OCI-LY3 (cell line): ENCODE measurements around the gene KBTBD4.

ENCODE experiments used
- H2AFZ ChIP-seq: fragments of 200-600, 300-600 bp; shearing (Covaris generic); 2 replicates; pipeline ENCODE4 v1.6.0; 2014; ENCODE audit warnings: antibody characterized with exemption, low read depth, low read length
- H3K27ac ChIP-seq: fragments of 200-600, 300-600 bp; sonication (generic); 2 replicates; pipeline ENCODE4 v1.5.1; 2014; ENCODE audit warnings: mild to moderate bottlenecking, low read length, moderate library complexity, mixed read lengths
- H3K27me3 ChIP-seq: fragments of 200-600, 300-600 bp; sonication (generic); 2 replicates; pipeline ENCODE4 v1.6.1; 2014; ENCODE audit warnings: low read depth, low read length, mixed read lengths
- H3K36me3 ChIP-seq: fragments of 200-600, 300-600 bp; sonication (generic); replicated peaks from 2 replicates; pipeline ENCODE3; 2014; ENCODE audit warnings: low read depth, low read length, mixed read lengths
- H3K4me1 ChIP-seq: fragments of 300-600, 200-600 bp; sonication (generic); 2 replicates; pipeline ENCODE4 v1.6.1; 2014; ENCODE audit warnings: low read length, mixed read lengths
- H3K4me2 ChIP-seq: fragments of 200-600, 300-600 bp; sonication (generic); 2 replicates; pipeline ENCODE4 v1.6.1; 2014; ENCODE audit warnings: low read length, mixed read lengths
- H3K4me3 ChIP-seq: fragments of 300-600, 200-600 bp; sonication (generic); 2 replicates; pipeline ENCODE4 v1.5.1; 2014; ENCODE audit warnings: antibody characterized with exemption, mild to moderate bottlenecking, low read length, moderate library complexity
- H3K79me2 ChIP-seq: fragments of 300-600, 200-600 bp; shearing (Covaris generic); 2 replicates; pipeline ENCODE4 v1.6.1; 2014; ENCODE audit warnings: mild to moderate bottlenecking, low read length, mixed read lengths
- H3K9ac ChIP-seq: fragments of 300-600, 200-600 bp; shearing (Covaris generic); 2 replicates; pipeline ENCODE4 v1.6.0; 2014; ENCODE audit warnings: mild to moderate bottlenecking, low read length, moderate library complexity
- H3K9me3 ChIP-seq: fragments of 200-600, 300-600 bp; shearing (Covaris generic); 2 replicates; pipeline ENCODE4 v1.6.1; 2014; ENCODE audit warnings: low read length, mixed read lengths; ENCODE audit not compliant: insufficient read depth
- H4K20me1 ChIP-seq: fragments of 200-600, 300-600 bp; sonication (generic); 2 replicates; pipeline ENCODE4 v1.6.1; 2016; ENCODE audit warnings: low read length, mixed read lengths; ENCODE audit not compliant: insufficient read depth
- CTCF ChIP-seq: fragments of 200-600, 300-600 bp; sonication (generic); IDR thresholded peaks from 2 replicates; pipeline ENCODE4 v1.5.1; 2014; ENCODE audit warnings: antibody characterized with exemption, low read length, low read depth
- EZH2phosphoT487 ChIP-seq: fragments of 200-600 bp; shearing (Covaris generic); IDR thresholded peaks from 2 replicates; pipeline ENCODE4 v1.6.1; 2018; ENCODE audit warnings: antibody characterized with exemption, mixed run types, low read depth

Gene KBTBD4

GRCh38 chr11:47591764-47592163 lies 13.0 kb upstream of the KBTBD4 start:
- TF ChIP-seq CTCF (no peak), EZH2phosphoT487 (no peak)
- H3K4me3 ChIP-seq: no peak overlapping the region
- H4K20me1 ChIP-seq: no peaks in the 10 kb centered on the region
- H3K79me2 ChIP-seq: no peaks in the 10 kb centered on the region
- H3K4me2 ChIP-seq: no peak overlapping the region
- no peaks in the 10 kb centered on the region for H3K4me1 ChIP-seq
- no peaks in the 10 kb centered on the region for H3K36me3 ChIP-seq
- no peaks in the 10 kb centered on the region for H3K9me3 ChIP-seq
- no peak overlapping the region for H2AFZ ChIP-seq
- H3K9ac ChIP-seq: no peak overlapping the region
- no peak overlapping the region for H3K27ac ChIP-seq
- no peaks in the 10 kb centered on the region for H3K27me3 ChIP-seq

GRCh38 chr11:47589977-47590861 lies 11.4 kb upstream of the KBTBD4 start:
- H3K4me1 ChIP-seq: no peaks in the 10 kb centered on the region
- H2AFZ ChIP-seq: no peak overlapping the region

DNA sequence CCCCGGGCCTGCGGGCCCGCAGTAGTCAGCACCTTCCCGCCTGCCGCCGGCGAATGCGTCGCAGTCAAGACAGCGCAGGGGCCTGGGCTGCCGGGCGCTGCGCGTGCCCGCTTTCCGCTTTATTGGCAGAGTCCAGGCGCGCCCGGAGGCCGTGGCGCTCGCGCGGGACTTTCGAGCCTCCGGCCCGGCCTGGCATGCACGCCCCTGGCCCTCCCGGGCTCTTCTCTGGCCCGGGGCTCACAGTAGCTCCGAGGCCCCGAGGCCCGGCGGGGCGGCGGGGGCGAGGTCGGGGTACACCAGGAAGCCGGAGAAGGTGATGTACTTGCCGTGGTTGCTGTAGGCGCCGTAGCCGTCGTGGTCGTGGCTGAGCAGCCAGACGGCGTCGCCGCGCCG lies 10.8 kb upstream of the KBTBD4 start:
- Histone ChIP-seq H3K27ac (no peak overlapping the region), H3K4me3 (no peak overlapping the region), H4K20me1 (no peaks in the 10 kb centered on the region), H3K79me2 (no peaks in the 10 kb centered on the region), H3K9me3 (no peaks in the 10 kb centered on the region), H2AFZ (no peak overlapping the region), H3K36me3 (peaks cover 3% of the 10 kb centered on the region), H3K4me2 (no peak overlapping the region), H3K4me1 (no peaks in the 10 kb centered on the region), H3K27me3 (no peaks in the 10 kb centered on the region), H3K9ac (no peak overlapping the region)
- no peak for TF ChIP-seq EZH2phosphoT487
- TF ChIP-seq CTCF: no peak

More at GRCh38 chr11:47589977-47590861, 11.4 kb upstream of the KBTBD4 start:
- Histone ChIP-seq H3K9ac (no peak overlapping the region), H3K27ac (no peak overlapping the region), H3K36me3 (peaks cover under 1% of the 10 kb centered on the region), H3K9me3 (no peaks in the 10 kb centered on the region), H3K4me3 (no peak overlapping the region), H3K27me3 (no peaks in the 10 kb centered on the region), H4K20me1 (no peaks in the 10 kb centered on the region), H3K4me2 (no peak overlapping the region), H3K79me2 (no peaks in the 10 kb centered on the region)
- TF ChIP-seq CTCF (no peak), EZH2phosphoT487 (no peak)

GRCh38 chr11:47589118-47589517 lies 10.3 kb upstream of the KBTBD4 start:
- Histone ChIP-seq H3K36me3 (peaks cover 6% of the 10 kb centered on the region), H3K4me1 (no peaks in the 10 kb centered on the region), H3K4me3 (no peak overlapping the region), H3K79me2 (no peaks in the 10 kb centered on the region), H3K27me3 (no peaks in the 10 kb centered on the region), H4K20me1 (no peaks in the 10 kb centered on the region), H3K9me3 (no peaks in the 10 kb centered on the region), H3K9ac (no peak overlapping the region), H3K27ac (no peak overlapping the region), H2AFZ (no peak overlapping the region), H3K4me2 (no peak overlapping the region)
- TF ChIP-seq CTCF (no peak), EZH2phosphoT487 (no peak)
